DMS153 treated with DMSO at 0.1 percent for 48 hours (cell line): ENCODE data around the gene MTCH1.

Experiments used
- DNase-seq: peaks from one replicate; lab custom pipeline; 2025; ENCODE audit not compliant: unreplicated experiment; lab: John Stamatoyannopoulos, UW

MTCH1 gene

GRCh38 chr6:36929152-36929551 is 56.8 kb downstream of the MTCH1 start:
- no peak for DNase-seq

- DNase-seq: no peak
These were observed 57.5 kb downstream of the MTCH1 start for GRCh38 chr6:36928547-36928918.

GRCh38 chr6:36927691-36928546 is 58.1 kb downstream of the MTCH1 start:
- no peak for DNase-seq

GRCh38 chr6:36926708-36927513 is 59.1 kb downstream of the MTCH1 start:
- no peak for DNase-seq

- DNase-seq: no peak
These were observed 60.2 kb downstream of the MTCH1 start for GRCh38 chr6:36925809-36926208.

- DNase-seq: no peak
These were observed 61.1 kb downstream of the MTCH1 start for GRCh38 chr6:36924778-36925374.

- DNase-seq: no peak
These were observed 61.9 kb downstream of the MTCH1 start for GRCh38 chr6:36924131-36924530.

- no peak for DNase-seq
These were observed 65.5 kb downstream of the MTCH1 start for GRCh38 chr6:36920546-36920945.

GRCh38 chr6:36920049-36920448 is 65.9 kb downstream of the MTCH1 start:
- no peak for DNase-seq
